Neuronal stem cell (in vitro differentiated cells): ENCODE results near the gene COL4A4.
A peak's percentile ranks its signal among the peaks of the same experiment; 100 is the strongest.

Source experiments
- DNase-seq: peaks from one replicate; pipeline ENCODE4 v3.0.0-alpha.2; 2013; ENCODE audit warnings: low spot score
- H2AFZ ChIP-seq: one replicate; pipeline ENCODE4 v1.6.1; 2013; ENCODE audit warnings: mild to moderate bottlenecking, low read length, inconsistent platforms
- H2AK5ac ChIP-seq: 2 replicates; pipeline ENCODE4 v1.6.1; 2013; ENCODE audit warnings: low read depth, mild to moderate bottlenecking, inconsistent platforms, low read length, moderate library complexity, mixed read lengths
- H2BK120ac ChIP-seq: 2 replicates; pipeline ENCODE4 v1.6.1; 2013; ENCODE audit warnings: low read depth, mild to moderate bottlenecking, inconsistent platforms, low read length, moderate library complexity, mixed read lengths
- H2BK12ac ChIP-seq: one replicate; pipeline ENCODE4 v1.6.1; 2013; ENCODE audit warnings: low read length, inconsistent platforms
- H2BK15ac ChIP-seq: 2 replicates; pipeline ENCODE4 v1.6.1; 2013; ENCODE audit warnings: mild to moderate bottlenecking, low read length, inconsistent platforms, mixed read lengths
- H2BK5ac ChIP-seq: one replicate; pipeline ENCODE4 v1.6.1; 2013; ENCODE audit warnings: inconsistent platforms, mild to moderate bottlenecking, low read length, moderate library complexity
- H3K14ac ChIP-seq: one replicate; pipeline ENCODE4 v1.6.1; 2013; ENCODE audit warnings: low read length, inconsistent platforms
- H3K18ac ChIP-seq: 2 replicates; pipeline ENCODE4 v1.6.1; 2013; ENCODE audit warnings: low read length, inconsistent platforms
- H3K23ac ChIP-seq: 2 replicates; pipeline ENCODE4 v1.6.1; 2013; ENCODE audit warnings: low read depth, mild to moderate bottlenecking, mixed read lengths, low read length, inconsistent platforms; ENCODE audit not compliant: poor library complexity
- H3K27ac ChIP-seq: replicated peaks from 3 replicates; pipeline ENCODE4 v1.5.1; 2013; ENCODE audit warnings: low read length, inconsistent platforms
- H3K27me3 ChIP-seq, 3 experiments: 2 replicates each; pipeline ENCODE4 v1.6.1; 2013; ENCODE audit warnings: low read length in 3 of 3, mild to moderate bottlenecking in 2 of 3, inconsistent platforms in 1 of 3, low read depth in 1 of 3, mixed read lengths in 1 of 3, moderate library complexity in 1 of 3; ENCODE audit not compliant: control insufficient read depth in 3 of 3, insufficient read depth in 3 of 3
- H3K36me3 ChIP-seq, 2 donors: replicated peaks in 1 of 2; 2 replicates each; pipeline ENCODE4 v1.6.1; 2013; ENCODE audit warnings: low read length in 2 of 2; ENCODE audit not compliant: control insufficient read depth in 2 of 2, insufficient read depth in 2 of 2
- H3K4ac ChIP-seq: 2 replicates; pipeline ENCODE4 v1.6.1; 2013; ENCODE audit warnings: inconsistent platforms, mild to moderate bottlenecking, low read length, moderate library complexity
- H3K4me1 ChIP-seq, 2 donors: 1 replicate in 1 of 2; 2 replicates in 1 of 2; pipeline ENCODE4 v1.6.1; 2013; ENCODE audit warnings: low read length in 2 of 2, low read depth in 1 of 2; ENCODE audit not compliant: control insufficient read depth in 2 of 2, insufficient read depth in 1 of 2
- H3K4me2 ChIP-seq: one replicate; pipeline ENCODE4 v1.6.1; 2013; ENCODE audit warnings: mild to moderate bottlenecking, low read length, inconsistent platforms; ENCODE audit not compliant: insufficient read depth, poor library complexity, severe bottlenecking
- H3K4me3 ChIP-seq, 2 donors: 2 replicates each; pipeline ENCODE4 v1.5.1; 2013; ENCODE audit warnings: low read length in 2 of 2, mild to moderate bottlenecking in 2 of 2, inconsistent platforms in 1 of 2, moderate library complexity in 1 of 2
- H3K79me1 ChIP-seq: one replicate; pipeline ENCODE4 v1.6.1; 2013; ENCODE audit warnings: low read depth, mild to moderate bottlenecking, inconsistent platforms, low read length, moderate library complexity
- H3K9ac ChIP-seq: one replicate; pipeline ENCODE4 v1.6.1; 2013; ENCODE audit warnings: mild to moderate bottlenecking, low read depth, low read length, inconsistent platforms; ENCODE audit not compliant: poor library complexity
- H3K9me3 ChIP-seq, 2 donors: replicated peaks in 1 of 2; 2 replicates each; pipeline versions ENCODE3 to v1.6.1; 2013; ENCODE audit warnings: low read length in 2 of 2, mild to moderate bottlenecking in 2 of 2, inconsistent platforms in 1 of 2, low read depth in 1 of 2, mixed read lengths in 1 of 2, moderate library complexity in 1 of 2; ENCODE audit not compliant: control insufficient read depth in 2 of 2, insufficient read depth in 1 of 2
- H4K8ac ChIP-seq: one replicate; pipeline ENCODE4 v1.6.1; 2013; ENCODE audit warnings: low read depth, mild to moderate bottlenecking, inconsistent platforms, low read length, moderate library complexity
- H4K91ac ChIP-seq: one replicate; pipeline ENCODE4 v1.6.1; 2013; ENCODE audit warnings: low read length, low read depth, mild to moderate bottlenecking, inconsistent platforms; ENCODE audit not compliant: poor library complexity
- WGBS, 2 donors: extraction: QIAGEN DNeasy Blood & Tissue Kit; methylation state at CpG; one replicate each; pipeline ENCODE4 v1.1.7; 2013; ENCODE audit warnings: missing lambda C conversion rate in 2 of 2, mixed read lengths in 1 of 2; ENCODE audit not compliant: insufficient read length in 2 of 2, insufficient replicate concordance in 1 of 2; ENCODE audit errors: extremely low coverage in 2 of 2; 5-methylcytosine and 5-hydroxymethylcytosine counted together

COL4A4 gene

GRCh38 chr2:227036527-227036926 is 127.5 kb downstream of the COL4A4 start:
- Histone ChIP-seq H3K18ac (no peak overlapping the region), H2BK120ac (no peak overlapping the region), H4K8ac (no peak overlapping the region), H2BK15ac (no peak overlapping the region), H3K4me1 (peaks cover 0 to 2% of the 10 kb centered on the region in 2 donors), H3K9ac (no peak overlapping the region), H2BK5ac (no peak overlapping the region), H3K4ac (no peak overlapping the region), H3K27ac (no peak overlapping the region), H2AK5ac (no peak overlapping the region), H3K9me3 (no peaks in the 10 kb centered on the region), H2BK12ac (no peak overlapping the region), H3K4me3 (no peak overlapping the region), H2AFZ (no peak overlapping the region), H3K23ac (no peak overlapping the region), H4K91ac (no peak overlapping the region), H3K4me2 (no peak overlapping the region), H3K27me3 (no peaks in the 10 kb centered on the region), H3K14ac (no peak overlapping the region), H3K36me3 (no peaks in the 10 kb centered on the region), H3K79me1 (no peaks in the 10 kb centered on the region)
- DNase-seq, result no peak
- WGBS, 2 donors, result no CpG with 5 or more reads among the region's 3 CpGs

- no CpG with 5 or more reads among the region's 7 CpGs for WGBS, 2 donors
- Histone ChIP-seq H2AK5ac (no peak overlapping the region), H3K9ac (no peak overlapping the region), H4K8ac (no peak overlapping the region), H3K36me3 (no peaks in the 10 kb centered on the region), H3K4ac (no peak overlapping the region), H3K9me3 (no peaks in the 10 kb centered on the region), H2AFZ (peak overlapping the region; percentile 15), H3K14ac (no peak overlapping the region), H3K27ac (no peak overlapping the region), H2BK120ac (no peak overlapping the region), H3K4me3 (no peak overlapping the region), H2BK5ac (no peak overlapping the region), H3K18ac (no peak overlapping the region), H3K27me3 (no peaks in the 10 kb centered on the region), H4K91ac (no peak overlapping the region), H2BK12ac (no peak overlapping the region), H3K4me2 (no peak overlapping the region), H3K79me1 (no peaks in the 10 kb centered on the region), H3K23ac (no peak overlapping the region), H3K4me1 (peaks cover 0 to 2% of the 10 kb centered on the region in 2 donors), H2BK15ac (no peak overlapping the region)
- no peak for DNase-seq
These were observed 128.2 kb downstream of the COL4A4 start for GRCh38 chr2:227035711-227036367.

GRCh38 chr2:227033471-227034148 is 130.4 kb downstream of the COL4A4 start:
- no peak overlapping the region for H2BK15ac ChIP-seq
- no peak overlapping the region for H3K14ac ChIP-seq
- peak; percentile 41 for DNase-seq
- no peak overlapping the region for H3K18ac ChIP-seq
- no peak overlapping the region for H3K4me2 ChIP-seq
- H2BK120ac ChIP-seq, result no peak overlapping the region
- no peak overlapping the region for H4K91ac ChIP-seq
- no peaks in the 10 kb centered on the region for H3K79me1 ChIP-seq
- no peak overlapping the region for H2BK5ac ChIP-seq
- no peak overlapping the region for H2BK12ac ChIP-seq
- WGBS, 2 donors, result no CpG with 5 or more reads among the region's 16 CpGs
- no peak overlapping the region for H3K9ac ChIP-seq
- peaks cover 0 to 2% of the 10 kb centered on the region in 2 donors for H3K4me1 ChIP-seq
- H3K27me3 ChIP-seq, result no peaks in the 10 kb centered on the region
- H3K4ac ChIP-seq, result no peak overlapping the region
- H3K4me3 ChIP-seq, result no peak overlapping the region
- no peak overlapping the region for H3K27ac ChIP-seq
- H2AK5ac ChIP-seq, result no peak overlapping the region
- no peaks in the 10 kb centered on the region for H3K36me3 ChIP-seq
- no peak overlapping the region for H3K23ac ChIP-seq
- no peak overlapping the region for H4K8ac ChIP-seq
- no peak overlapping the region for H2AFZ ChIP-seq
- H3K9me3 ChIP-seq, result no peaks in the 10 kb centered on the region

GRCh38 chr2:227031379-227031778 is 132.6 kb downstream of the COL4A4 start:
- no peak overlapping the region for H2AK5ac ChIP-seq
- no CpG with 5 or more reads among the region's 3 CpGs for WGBS, 2 donors
- no peak overlapping the region for H3K4me2 ChIP-seq
- H4K8ac ChIP-seq, result no peak overlapping the region
- no peak overlapping the region for H3K23ac ChIP-seq
- no peak overlapping the region for H3K18ac ChIP-seq
- H3K14ac ChIP-seq, result no peak overlapping the region
- no peak for DNase-seq
- H3K9ac ChIP-seq, result no peak overlapping the region
- peaks cover 0 to 2% of the 10 kb centered on the region in 2 donors for H3K4me1 ChIP-seq
- H2BK15ac ChIP-seq, result no peak overlapping the region
- H2AFZ ChIP-seq, result no peak overlapping the region
- no peak overlapping the region for H3K27ac ChIP-seq
- H3K4me3 ChIP-seq, result no peak overlapping the region
- no peaks in the 10 kb centered on the region for H3K9me3 ChIP-seq
- no peak overlapping the region for H3K4ac ChIP-seq
- no peaks in the 10 kb centered on the region for H3K36me3 ChIP-seq
- no peak overlapping the region for H2BK5ac ChIP-seq
- H2BK12ac ChIP-seq, result no peak overlapping the region
- H3K79me1 ChIP-seq, result no peaks in the 10 kb centered on the region
- no peak overlapping the region for H2BK120ac ChIP-seq
- no peak overlapping the region for H4K91ac ChIP-seq
- H3K27me3 ChIP-seq, result no peaks in the 10 kb centered on the region
